DMS79 (cell line): ENCODE measurements around the gene ZBTB43.
"Not testable (repeated sequence)": the region's sequence is repeated elsewhere in the genome, so short reads cannot be mapped to it uniquely, and the experiment has no call there.

Source experiments
- DNase-seq: peaks from one replicate; lab custom pipeline; 2025; lab: John Stamatoyannopoulos, UW

The ZBTB43 gene

GRCh38 chr9:126791406-126792230 lies 13.2 kb upstream of the ZBTB43 start:
- DNase-seq, result no peak

- DNase-seq, result no peak
These were observed 11.0 kb upstream of the ZBTB43 start for GRCh38 chr9:126793686-126794417.

GRCh38 chr9:126794441-126794840 lies 10.4 kb upstream of the ZBTB43 start:
- no peak for DNase-seq

- DNase-seq, result no peak
These were observed 8.1 kb upstream of the ZBTB43 start for GRCh38 chr9:126796758-126797157.

- DNase-seq, result no peak
These were observed 6.9 kb upstream of the ZBTB43 start for GRCh38 chr9:126797903-126798302.

- DNase-seq, result no peak
These were observed 5.8 kb upstream of the ZBTB43 start for GRCh38 chr9:126799034-126799433.

GRCh38 chr9:126802318-126803059 lies 2.4 kb upstream of the ZBTB43 start:
- DNase-seq, result no peak

- no peak for DNase-seq
These were observed 593 bp upstream of the ZBTB43 start for GRCh38 chr9:126804198-126804695.

GRCh38 chr9:126805554-126806262 lies 868 bp downstream of the ZBTB43 start:
- DNase-seq, result peak; percentile 47

GRCh38 chr9:126806336-126806735 lies 1.5 kb downstream of the ZBTB43 start:
- peak; percentile 47 for DNase-seq

GRCh38 chr9:126809068-126809467 lies 4.2 kb downstream of the ZBTB43 start:
- DNase-seq, result no peak

- not testable (repeated sequence) for DNase-seq
These were observed 5.4 kb downstream of the ZBTB43 start for GRCh38 chr9:126810221-126810620.

GRCh38 chr9:126813072-126813471 lies 8.2 kb downstream of the ZBTB43 start:
- no peak for DNase-seq

GRCh38 chr9:126814091-126814490 lies 9.3 kb downstream of the ZBTB43 start:
- DNase-seq, result no peak

- DNase-seq, result not testable (repeated sequence)
These were observed 12.8 kb downstream of the ZBTB43 start for GRCh38 chr9:126817615-126818014.

GRCh38 chr9:126818482-126818881 lies 13.6 kb downstream of the ZBTB43 start:
- no peak for DNase-seq

GRCh38 chr9:126819482-126819881 lies 14.6 kb downstream of the ZBTB43 start:
- DNase-seq, result no peak

GRCh38 chr9:126822278-126822677 lies 17.4 kb downstream of the ZBTB43 start:
- DNase-seq, result no peak

GRCh38 chr9:126822873-126823272 lies 18.0 kb downstream of the ZBTB43 start:
- no peak for DNase-seq

GRCh38 chr9:126824052-126824451 lies 19.2 kb downstream of the ZBTB43 start:
- DNase-seq, result not testable (repeated sequence)

- DNase-seq, result no peak
These were observed 22.4 kb downstream of the ZBTB43 start for GRCh38 chr9:126827227-126827626.

GRCh38 chr9:126829035-126829434 lies 24.2 kb downstream of the ZBTB43 start:
- no peak for DNase-seq
